ENCODE measurements around the gene CENPM.

The CENPM gene, protein sequence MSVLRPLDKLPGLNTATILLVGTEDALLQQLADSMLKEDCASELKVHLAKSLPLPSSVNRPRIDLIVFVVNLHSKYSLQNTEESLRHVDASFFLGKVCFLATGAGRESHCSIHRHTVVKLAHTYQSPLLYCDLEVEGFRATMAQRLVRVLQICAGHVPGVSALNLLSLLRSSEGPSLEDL

DNA sequence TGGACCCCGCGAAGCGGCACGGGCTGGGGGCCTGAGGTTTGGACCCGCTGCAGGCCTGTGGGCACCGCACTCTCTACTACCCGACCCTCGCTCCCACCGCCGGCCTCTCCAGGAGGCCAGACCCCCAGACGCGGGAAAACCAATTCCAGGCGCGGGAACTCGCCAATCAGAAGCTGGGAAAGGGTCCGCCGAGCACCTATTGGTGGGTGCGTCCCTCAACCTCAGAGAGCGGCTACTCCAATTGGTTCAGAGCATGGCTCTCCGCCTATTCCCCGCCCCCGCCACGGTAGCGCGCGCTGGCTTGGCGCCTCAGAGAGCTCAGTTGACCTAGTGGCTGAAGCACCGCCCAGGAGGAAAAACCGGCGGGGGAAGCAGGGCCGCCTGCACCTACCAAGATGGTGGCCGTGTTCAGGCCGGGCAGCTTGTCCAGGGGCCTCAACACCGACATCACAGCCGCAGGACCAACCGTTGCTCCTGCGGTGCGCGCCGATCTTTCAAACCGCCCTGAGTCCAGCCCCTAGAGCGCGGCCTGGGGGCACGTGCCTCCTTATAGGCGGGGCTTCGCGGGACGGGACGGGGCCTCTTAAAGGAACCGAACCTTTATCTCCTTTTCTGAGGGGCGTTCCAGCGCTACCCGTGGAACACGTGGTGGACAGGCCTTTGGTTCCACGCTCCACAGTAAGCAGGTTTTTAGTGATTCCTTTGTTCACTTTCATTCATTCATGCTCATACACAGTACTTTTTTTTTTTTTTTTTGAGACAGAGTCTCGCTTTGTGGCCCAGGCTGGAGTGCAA lies at the start of gene CENPM:
CENPM (minus strand) TSS at position 524 of the 795 bp plus-strand sequence; CDS start at position 448, 76 bp downstream.
- peak; percentile 73 to 79 for DNase-seq (ENCODE audit: low read depth in 2 of 2)

DNA sequence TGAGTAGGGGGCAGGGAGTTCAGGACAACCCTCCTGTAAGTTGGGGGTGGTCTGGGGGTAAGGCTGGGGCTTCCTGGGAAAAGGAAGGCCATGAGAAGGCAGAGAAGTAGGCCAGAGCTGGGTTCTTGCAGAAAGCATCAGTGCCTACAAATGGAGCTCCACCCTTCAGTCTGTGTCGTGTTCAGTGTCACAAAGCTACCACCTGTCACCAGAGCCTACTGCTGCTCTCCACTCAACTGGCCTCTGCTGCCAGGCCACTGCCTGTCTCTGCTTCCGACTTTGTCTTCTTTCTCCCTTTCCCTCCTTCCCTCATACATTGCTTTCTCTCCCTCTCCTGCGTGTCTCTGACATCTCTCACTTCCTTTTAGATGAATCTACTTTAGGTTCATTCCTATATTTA lies 48.3 kb upstream of the CENPM start:
- no peak for DNase-seq (ENCODE audit: low read depth in 2 of 2)

- no peak for DNase-seq (ENCODE audit: low read depth in 2 of 2)
Measured at GRCh38 chr22:41992496-41992895, 45.5 kb upstream of the CENPM start.

GRCh38 chr22:41991111-41991510 lies 44.2 kb upstream of the CENPM start:
- DNase-seq (ENCODE audit: low read depth in 2 of 2) = no peak

GRCh38 chr22:41989246-41989645 lies 42.3 kb upstream of the CENPM start:
- no peak for DNase-seq (ENCODE audit: low read depth in 2 of 2)

- no peak for DNase-seq (ENCODE audit: low read depth in 2 of 2)
Measured at GRCh38 chr22:41987276-41987675, 40.3 kb upstream of the CENPM start.

- DNase-seq (ENCODE audit: low read depth in 2 of 2) = no peak
Measured at GRCh38 chr22:41983513-41984405, 36.8 kb upstream of the CENPM start.

- no peak for DNase-seq (ENCODE audit: low read depth in 2 of 2)
Measured at GRCh38 chr22:41982865-41983264, 35.9 kb upstream of the CENPM start.

DNA sequence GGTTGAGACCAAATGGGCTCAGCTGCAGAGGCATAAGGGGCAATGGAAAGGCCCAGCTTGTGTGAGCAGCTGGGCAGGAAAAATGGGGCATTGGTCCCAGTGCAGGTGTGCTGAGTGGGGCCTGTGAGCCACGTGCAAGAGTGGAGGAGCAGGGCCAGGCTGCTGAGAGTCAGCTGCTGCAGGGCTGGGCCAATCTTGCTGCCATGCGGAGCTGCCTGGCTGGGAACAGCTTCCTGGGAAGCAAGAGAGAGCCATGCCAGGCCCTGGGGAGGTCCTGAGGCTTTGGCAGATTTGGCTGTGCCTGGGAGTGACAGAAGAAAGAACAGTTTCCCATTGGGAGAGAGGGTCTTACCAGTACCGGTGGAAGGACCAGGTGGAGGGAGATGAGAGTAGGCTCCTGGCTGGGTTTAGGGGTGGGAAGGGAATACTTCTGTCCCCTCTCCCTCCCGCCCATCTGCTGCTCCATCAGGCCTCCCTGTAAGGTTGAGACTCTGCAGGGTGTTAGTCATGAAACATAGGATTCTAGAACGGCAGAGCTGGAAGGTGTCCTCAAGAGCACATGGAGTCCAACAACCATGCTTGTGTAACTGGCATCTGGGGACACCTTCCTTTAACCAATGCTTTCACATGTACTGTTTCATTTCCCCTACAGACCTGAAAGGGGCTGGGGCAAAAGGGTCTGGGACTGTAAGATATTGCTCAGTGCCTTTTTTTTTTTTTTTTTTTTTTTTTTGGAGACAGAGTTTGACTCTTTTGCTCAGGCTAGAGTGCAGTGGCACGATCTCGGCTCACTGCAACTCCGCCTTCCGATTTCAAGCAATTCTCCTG lies 32.7 kb upstream of the CENPM start:
- no peak for DNase-seq (ENCODE audit: low read depth in 2 of 2)

GRCh38 chr22:41978732-41979131 lies 31.8 kb upstream of the CENPM start:
- DNase-seq (ENCODE audit: low read depth in 2 of 2) = no peak

DNA sequence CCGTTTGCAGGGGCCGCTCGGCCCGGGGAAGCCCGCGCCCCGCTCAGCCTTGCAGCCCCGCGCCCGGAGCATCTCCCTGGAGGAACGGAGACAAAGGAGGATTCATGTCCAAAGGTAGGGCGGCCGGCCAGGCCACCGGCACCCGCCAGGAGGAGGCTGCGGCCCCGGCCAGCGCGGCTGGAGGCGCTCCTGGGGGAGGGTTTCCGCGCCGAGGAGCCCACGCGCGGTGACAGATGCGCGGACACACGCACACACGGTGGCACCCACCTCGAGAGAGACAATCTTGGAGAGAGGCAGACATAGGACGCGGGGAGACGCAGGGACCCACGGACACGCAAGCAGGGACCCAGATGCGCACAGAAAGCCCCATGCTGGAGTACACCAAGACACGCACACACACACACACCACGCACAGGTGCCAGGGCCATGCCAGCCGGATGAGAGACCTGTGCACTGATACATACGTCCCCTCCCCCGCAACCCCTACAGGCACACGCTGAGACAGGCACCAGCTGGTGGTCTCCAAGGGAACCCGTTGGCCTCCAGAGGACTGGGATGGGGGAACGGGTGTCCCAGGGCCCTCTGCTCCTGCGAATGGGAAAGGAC lies 30.1 kb upstream of the CENPM start:
- no peak for DNase-seq (ENCODE audit: low read depth in 2 of 2)

- DNase-seq (ENCODE audit: low read depth in 2 of 2) = peak in 1 of 2 donors; percentile 34
Measured at GRCh38 chr22:41976070-41976901, 29.3 kb upstream of the CENPM start.

GRCh38 chr22:41975299-41976069 lies 28.5 kb upstream of the CENPM start:
- no peak for DNase-seq (ENCODE audit: low read depth in 2 of 2)

- DNase-seq (ENCODE audit: low read depth in 2 of 2) = no peak
Measured at GRCh38 chr22:41974691-41975290, 27.8 kb upstream of the CENPM start.

GRCh38 chr22:41971431-41971830 lies 24.5 kb upstream of the CENPM start:
- no peak for DNase-seq (ENCODE audit: low read depth in 2 of 2)

GRCh38 chr22:41970601-41971000 lies 23.6 kb upstream of the CENPM start:
- DNase-seq (ENCODE audit: low read depth in 2 of 2) = no peak

- no peak for DNase-seq (ENCODE audit: low read depth in 2 of 2)
Measured at GRCh38 chr22:41969110-41969646, 22.2 kb upstream of the CENPM start, which contains the start of gene SEPTIN3. TSS of gene SEPTIN3 (plus strand) at chr22:41969443. CDS start at chr22:41971493, 2,050 bp downstream.

DNA sequence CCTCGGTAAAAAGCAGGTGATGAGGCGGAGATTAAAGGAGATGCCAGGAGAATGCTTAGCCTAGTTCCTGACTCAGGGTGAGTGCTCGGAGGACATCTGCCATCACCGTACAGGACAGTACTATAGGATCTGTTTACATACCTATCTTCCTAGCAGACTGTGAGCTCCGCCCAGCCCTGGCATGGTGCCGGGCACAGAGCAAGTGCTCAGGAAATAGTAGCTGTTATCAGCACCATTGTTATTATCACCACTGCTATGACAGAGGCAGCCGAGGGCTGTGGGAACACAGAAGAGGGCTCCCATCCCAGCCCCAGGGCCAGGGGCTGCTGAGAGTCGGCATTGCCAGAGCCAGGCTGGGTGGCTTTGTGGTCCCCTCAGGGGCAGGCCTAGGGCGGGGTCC lies 21.6 kb upstream of the CENPM start:
- no peak for DNase-seq (ENCODE audit: low read depth in 2 of 2)
